Right atrium auricular region (tissue), 2 donors: Measurements from ENCODE around the gene TAF1C. TPM values are rescaled to one million over a fixed set of nuclear protein-coding genes. Genes with fewer than 3 reads are reported as not detected.

ENCODE experiments used
- DNase-seq: peaks from one replicate; pipeline ENCODE4 v3.0.0-alpha.2; 2019; ENCODE audit warnings: low spot score
- H3K27ac ChIP-seq, 2 donors: fragments of 200-600 bp; sonication (generic); 1 replicate in 1 of 2; 2 replicates in 1 of 2; pipeline ENCODE4 v1.5.1; 2016 to 2019
- H3K27me3 ChIP-seq, 2 donors: fragments of 200-600 bp; sonication (generic); one replicate each; pipeline versions ENCODE4 v1.5.1 to v1.6.0; 2017 to 2019
- H3K36me3 ChIP-seq: fragments of 200-600 bp; sonication (generic); one replicate; pipeline ENCODE4 v1.5.1; 2016
- H3K4me1 ChIP-seq, 2 donors: fragments of 200-600 bp; sonication (generic); one replicate each; pipeline versions ENCODE4 v1.5.1 to v1.6.0; 2017 to 2019
- H3K4me3 ChIP-seq, 2 donors: fragments of 200-600 bp; sonication (generic); 1 replicate in 1 of 2; 2 replicates in 1 of 2; pipeline ENCODE4 v1.5.1; 2017 to 2019; ENCODE audit warnings: mild to moderate bottlenecking in 1 of 2, moderate library complexity in 1 of 2
- H3K9me3 ChIP-seq, 2 donors: fragments of 200-600 bp; sonication (generic); one replicate each; pipeline ENCODE4 v1.5.1; 2019
- total RNA-seq, 2 donors: library from RNA; depleted of rRNA; stranded (reverse); fragments of >200 nt; gene quantifications; one replicate each; pipeline ENCODE4 v1.1.0, GENCODE V29; 2016
- TF ChIP-seq, protein P1 (sequence below), 2 donors: fragments of 200-600 bp; sonication (generic); IDR thresholded peaks; one replicate each; pipeline ENCODE4 v1.5.1; 2019; ENCODE audit warnings: antibody characterized with exemption in 2 of 2

The TAF1C gene
- total RNA-seq, 2 donors from 2014 or later: 16.2 to 18.4 TPM

DNA sequence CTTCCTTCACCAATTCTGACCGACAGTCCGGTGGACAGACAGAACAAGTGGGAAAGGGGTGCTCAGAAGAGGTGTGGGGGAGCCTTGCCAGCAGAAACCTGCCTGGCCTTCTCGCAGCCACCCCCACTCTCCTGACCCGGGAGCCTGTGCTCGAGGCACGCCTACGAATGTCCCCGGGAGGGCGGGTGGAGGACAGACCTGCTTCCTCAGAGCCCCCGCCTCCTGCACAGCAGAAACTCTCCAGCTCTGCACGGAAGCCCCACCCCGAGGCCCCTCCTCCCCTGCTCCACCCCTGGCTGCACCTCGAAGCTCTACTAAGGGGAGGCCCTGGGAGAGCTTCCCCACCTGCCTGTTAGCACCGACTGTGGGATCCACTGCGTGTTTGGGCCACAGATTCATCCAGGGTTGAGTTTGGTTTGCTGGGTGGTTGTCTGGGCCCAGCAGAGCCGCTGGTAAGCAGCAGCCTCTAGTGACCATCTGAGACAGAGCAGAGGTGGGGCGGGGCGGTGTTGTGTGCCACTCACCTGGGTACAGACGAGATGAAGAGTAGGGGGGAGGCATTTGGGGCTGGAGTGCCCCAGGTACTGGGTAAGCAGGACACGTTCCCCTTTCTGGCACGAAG lies 6.2 kb downstream of the TAF1C start:
- Histone ChIP-seq H3K27ac (peak overlapping the region in 1 of 2 donors; percentile 65), H3K4me1 (peaks cover 0 to 60% of the 10 kb centered on the region in 2 donors), H3K4me3 (no peak overlapping the region), H3K36me3 (peaks cover 53% of the 10 kb centered on the region), H3K27me3 (no peaks in the 10 kb centered on the region), H3K9me3 (no peaks in the 10 kb centered on the region)
- no peak for DNase-seq
- TF ChIP-seq, protein P1, sequence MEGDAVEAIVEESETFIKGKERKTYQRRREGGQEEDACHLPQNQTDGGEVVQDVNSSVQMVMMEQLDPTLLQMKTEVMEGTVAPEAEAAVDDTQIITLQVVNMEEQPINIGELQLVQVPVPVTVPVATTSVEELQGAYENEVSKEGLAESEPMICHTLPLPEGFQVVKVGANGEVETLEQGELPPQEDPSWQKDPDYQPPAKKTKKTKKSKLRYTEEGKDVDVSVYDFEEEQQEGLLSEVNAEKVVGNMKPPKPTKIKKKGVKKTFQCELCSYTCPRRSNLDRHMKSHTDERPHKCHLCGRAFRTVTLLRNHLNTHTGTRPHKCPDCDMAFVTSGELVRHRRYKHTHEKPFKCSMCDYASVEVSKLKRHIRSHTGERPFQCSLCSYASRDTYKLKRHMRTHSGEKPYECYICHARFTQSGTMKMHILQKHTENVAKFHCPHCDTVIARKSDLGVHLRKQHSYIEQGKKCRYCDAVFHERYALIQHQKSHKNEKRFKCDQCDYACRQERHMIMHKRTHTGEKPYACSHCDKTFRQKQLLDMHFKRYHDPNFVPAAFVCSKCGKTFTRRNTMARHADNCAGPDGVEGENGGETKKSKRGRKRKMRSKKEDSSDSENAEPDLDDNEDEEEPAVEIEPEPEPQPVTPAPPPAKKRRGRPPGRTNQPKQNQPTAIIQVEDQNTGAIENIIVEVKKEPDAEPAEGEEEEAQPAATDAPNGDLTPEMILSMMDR (IDR thresholded peaks at IDR 0.05): no peak

DNA sequence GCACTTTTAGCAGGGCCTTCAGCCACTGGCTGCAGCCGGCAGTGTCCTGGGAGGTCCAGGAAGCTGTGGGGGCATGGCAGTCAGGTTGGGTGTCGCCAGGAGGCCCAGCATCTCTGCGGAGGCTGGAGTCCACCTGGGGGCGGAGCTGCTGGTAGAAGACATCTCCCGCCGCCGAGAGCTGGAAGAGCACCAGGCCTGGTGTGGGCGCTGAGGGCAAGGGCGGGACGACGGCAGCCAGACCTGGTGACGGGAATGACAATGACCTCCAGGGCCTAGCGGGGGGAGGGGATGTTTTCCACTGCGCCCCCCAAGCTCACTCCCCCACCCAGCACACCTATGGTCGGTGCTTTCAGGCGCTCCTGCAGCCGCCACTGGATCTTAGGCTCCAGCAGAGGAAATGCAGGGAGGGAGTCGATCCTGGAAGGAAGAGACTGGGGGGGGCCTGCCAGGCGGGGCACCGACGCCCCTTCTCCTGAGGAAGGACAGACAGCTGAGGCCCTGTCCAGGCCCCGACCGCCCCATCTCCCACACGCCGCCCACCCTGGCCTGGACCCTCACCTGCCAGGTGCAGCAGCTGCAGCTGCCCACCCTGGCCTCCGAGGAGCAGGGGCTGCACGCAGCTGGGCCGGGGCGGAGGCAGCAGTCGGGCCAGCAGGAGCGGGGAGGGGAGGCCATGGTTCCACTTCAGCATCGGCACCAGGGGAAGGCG lies 7.1 kb downstream of the TAF1C start:
- no peaks in the 10 kb centered on the region for H3K9me3 ChIP-seq
- peaks cover 53% of the 10 kb centered on the region for H3K36me3 ChIP-seq
- H3K27ac ChIP-seq: peak overlapping the region in 1 of 2 donors; percentile 65
- H3K4me1 ChIP-seq: peaks cover 0 to 64% of the 10 kb centered on the region in 2 donors
- no peak overlapping the region for H3K4me3 ChIP-seq
- TF ChIP-seq, protein P1 (IDR thresholded peaks at IDR 0.05): no peak
- no peaks in the 10 kb centered on the region for H3K27me3 ChIP-seq
- no peak for DNase-seq

DNA sequence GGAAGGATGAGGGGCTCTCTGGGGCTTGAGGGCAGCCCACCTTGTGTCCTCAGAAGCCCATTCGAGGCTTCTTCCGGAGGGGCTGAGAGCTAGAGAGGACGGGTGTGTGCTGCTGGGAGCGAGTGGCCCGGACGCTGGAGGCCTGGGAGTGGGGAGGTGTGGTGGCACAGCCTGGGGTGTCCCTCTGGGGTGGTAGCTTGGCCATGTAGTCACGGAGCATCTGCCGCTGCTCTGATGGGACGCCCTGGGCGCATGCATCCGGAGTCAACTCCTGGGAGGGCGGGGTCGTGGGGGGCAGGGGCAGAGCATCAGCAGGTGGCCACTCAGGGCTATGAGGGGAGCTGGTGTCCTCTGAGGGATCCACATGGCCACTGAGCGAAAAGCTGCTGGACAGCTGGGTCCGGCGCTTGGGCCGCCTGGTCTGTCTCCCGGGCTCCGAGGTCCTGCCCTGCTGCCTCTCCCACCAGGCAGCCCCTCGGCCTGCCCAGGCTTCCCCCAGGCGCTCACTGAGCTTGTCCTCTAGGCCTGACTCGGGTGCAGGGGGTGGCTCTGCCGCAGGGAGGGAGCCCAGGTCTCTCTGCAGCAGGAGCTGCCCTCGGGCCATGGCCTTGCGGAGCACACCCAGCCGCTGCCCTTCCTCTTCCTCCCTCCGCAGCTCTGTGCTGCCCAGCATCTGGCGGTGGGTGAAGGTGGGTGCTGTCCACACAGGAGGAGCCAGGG lies 7.8 kb downstream of the TAF1C start:
- TF ChIP-seq, protein P1 (IDR thresholded peaks at IDR 0.05): no peak
- Histone ChIP-seq H3K36me3 (peaks cover 53% of the 10 kb centered on the region), H3K4me1 (peaks cover 0 to 68% of the 10 kb centered on the region in 2 donors), H3K4me3 (no peak overlapping the region), H3K27ac (peak overlapping the region in 1 of 2 donors; percentile 65), H3K27me3 (no peaks in the 10 kb centered on the region), H3K9me3 (no peaks in the 10 kb centered on the region)
- DNase-seq: no peak

DNA sequence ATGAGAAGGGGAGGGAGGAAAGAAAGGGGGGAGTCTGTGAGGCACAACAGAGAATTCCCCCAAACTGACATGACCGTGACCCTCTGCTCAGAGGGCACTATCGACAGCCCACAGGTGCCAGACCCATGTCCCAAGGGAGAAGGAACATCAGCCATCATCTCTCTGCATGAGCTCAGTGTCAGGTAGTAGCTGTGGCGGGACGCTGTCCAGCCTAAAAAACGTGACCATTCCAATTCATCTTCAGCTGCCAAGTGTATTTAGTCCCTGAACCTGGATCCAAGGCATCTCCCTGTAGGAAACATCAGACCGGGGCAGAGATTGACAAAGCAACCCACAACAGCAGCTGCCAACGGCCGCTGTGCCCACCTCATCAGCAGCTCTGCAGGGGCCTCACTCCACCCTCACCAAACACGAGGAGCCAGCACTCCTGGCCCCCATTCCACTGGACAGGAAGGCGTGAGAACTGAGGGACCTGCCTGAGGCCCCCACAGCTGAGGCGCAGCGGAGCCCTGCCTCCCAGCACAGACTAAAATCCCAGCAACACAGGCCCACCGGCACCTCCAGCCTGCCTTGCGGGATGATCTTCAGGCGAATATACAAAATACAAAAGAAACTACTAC lies 8.6 kb downstream of the TAF1C start:
- H3K4me3 ChIP-seq: no peak overlapping the region
- H3K9me3 ChIP-seq: no peaks in the 10 kb centered on the region
- peak overlapping the region in 1 of 2 donors; percentile 65 for H3K27ac ChIP-seq
- H3K27me3 ChIP-seq: no peaks in the 10 kb centered on the region
- no peak for DNase-seq
- TF ChIP-seq, protein P1 (IDR thresholded peaks at IDR 0.05): no peak
- H3K36me3 ChIP-seq: peaks cover 47% of the 10 kb centered on the region
- H3K4me1 ChIP-seq: peaks cover 0 to 61% of the 10 kb centered on the region in 2 donors

DNA sequence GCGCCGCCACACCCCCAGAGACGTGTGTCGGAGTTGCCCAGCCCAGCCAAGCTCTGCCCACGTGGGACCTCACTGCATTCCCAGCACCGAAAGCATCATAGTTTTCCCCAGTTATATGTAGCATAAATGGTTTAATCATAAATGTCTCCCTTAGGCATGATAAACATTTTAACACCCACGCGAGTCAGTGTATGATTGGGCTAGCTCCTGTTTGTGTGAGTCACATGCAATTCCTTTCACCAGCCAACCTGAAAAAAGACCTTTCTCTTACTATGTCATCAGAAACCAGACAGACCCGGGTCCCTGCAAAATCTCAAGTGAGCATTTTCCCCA lies 9.2 kb downstream of the TAF1C start:
- H3K27ac ChIP-seq: peak overlapping the region; percentile 65 to 70
- peaks cover 0 to 57% of the 10 kb centered on the region in 2 donors for H3K4me1 ChIP-seq

More for the DNA sequence above, 9.2 kb downstream of the TAF1C start:
- H3K36me3 ChIP-seq: peaks cover 41% of the 10 kb centered on the region
- TF ChIP-seq, protein P1 (IDR thresholded peaks at IDR 0.05): no peak
- H3K27me3 ChIP-seq: no peaks in the 10 kb centered on the region
- H3K9me3 ChIP-seq: no peaks in the 10 kb centered on the region
- no peak for DNase-seq
- no peak overlapping the region for H3K4me3 ChIP-seq
